ENCODE measurements around the gene UCK2.
A peak's percentile ranks its signal among the peaks of the same experiment; 100 is the strongest.
"Not testable (repeated sequence)": the region's sequence is repeated elsewhere in the genome, so short reads cannot be mapped to it uniquely, and the experiment has no call there.

UCK2 gene

GRCh38 chr1:165827268-165828102, at the start of gene UCK2:
UCK2 (plus strand) TSS chr1:165827614; CDS start chr1:165827834, 220 bp downstream.
- peak; percentile 77 for DNase-seq

- DNase-seq: not testable (repeated sequence)
These were observed 49.2 kb upstream of the UCK2 start for GRCh38 chr1:165778197-165778596.

DNA sequence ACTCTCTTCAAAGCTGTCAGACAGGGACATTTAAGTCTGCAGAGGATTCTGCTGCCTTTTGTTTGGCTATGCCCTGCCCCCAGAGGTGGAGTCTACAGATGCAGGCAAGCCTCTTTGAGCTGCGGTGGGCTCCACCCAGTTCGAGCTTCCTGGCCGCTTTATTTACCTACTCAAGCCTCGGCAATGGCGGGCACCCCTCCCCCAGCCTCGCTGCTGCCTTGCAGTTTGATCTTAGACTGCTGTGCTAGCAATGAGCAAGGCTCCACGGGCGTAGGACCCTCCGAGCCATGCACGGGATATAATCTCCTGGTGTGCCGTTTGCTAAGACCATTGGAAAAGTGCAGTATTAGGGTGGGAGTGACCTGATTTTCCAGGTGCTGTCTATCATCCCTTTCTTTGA, 43.9 kb upstream of the UCK2 start:
- DNase-seq: not testable (repeated sequence)

DNA sequence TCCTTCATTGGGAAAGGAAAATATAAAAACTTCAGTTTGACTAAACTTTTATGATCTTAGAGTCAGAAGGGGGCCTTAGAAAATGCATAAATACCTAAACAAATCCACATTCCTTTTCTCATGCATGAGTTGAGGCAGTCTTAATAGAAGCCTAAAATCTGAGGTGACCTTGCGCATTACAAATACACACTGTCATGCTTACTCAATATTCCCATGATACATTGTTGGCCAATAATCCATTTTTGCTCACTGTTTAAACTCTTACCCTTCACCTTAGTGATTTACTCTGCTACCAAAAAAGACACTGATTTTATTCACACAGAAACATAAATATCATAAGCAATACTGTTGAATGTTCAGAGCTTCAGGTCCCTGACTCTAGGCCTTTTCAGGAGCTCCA, 39.7 kb upstream of the UCK2 start:
- DNase-seq: no peak

GRCh38 chr1:165793951-165794350, 33.5 kb upstream of the UCK2 start:
- no peak for DNase-seq

GRCh38 chr1:165795894-165796293, 31.5 kb upstream of the UCK2 start:
- no peak for DNase-seq

- DNase-seq: no peak
These were observed 28.0 kb upstream of the UCK2 start for GRCh38 chr1:165799387-165799786.

GRCh38 chr1:165804513-165804912, 22.9 kb upstream of the UCK2 start:
- DNase-seq: not testable (repeated sequence)

DNA sequence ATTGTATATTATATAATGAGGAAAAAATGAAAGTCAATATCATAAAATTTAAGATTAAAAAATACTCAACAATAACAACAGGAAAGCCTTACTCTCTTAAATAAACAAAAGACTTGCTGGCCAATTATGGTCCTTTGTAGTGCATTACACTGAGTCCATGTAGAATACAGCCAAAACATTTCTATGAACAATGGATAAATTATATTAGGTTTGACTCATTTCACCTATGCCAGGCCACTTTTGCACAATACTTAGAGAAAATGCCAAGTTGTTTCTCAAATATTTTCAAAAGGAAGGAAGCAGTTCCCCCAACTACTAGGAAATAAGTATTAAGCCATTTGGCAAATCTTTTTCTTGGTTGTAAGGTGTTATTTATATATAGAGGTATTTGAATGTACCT, 19.8 kb upstream of the UCK2 start:
- no peak for DNase-seq

- DNase-seq: no peak
These were observed 11.7 kb upstream of the UCK2 start for GRCh38 chr1:165815725-165816124.

DNA sequence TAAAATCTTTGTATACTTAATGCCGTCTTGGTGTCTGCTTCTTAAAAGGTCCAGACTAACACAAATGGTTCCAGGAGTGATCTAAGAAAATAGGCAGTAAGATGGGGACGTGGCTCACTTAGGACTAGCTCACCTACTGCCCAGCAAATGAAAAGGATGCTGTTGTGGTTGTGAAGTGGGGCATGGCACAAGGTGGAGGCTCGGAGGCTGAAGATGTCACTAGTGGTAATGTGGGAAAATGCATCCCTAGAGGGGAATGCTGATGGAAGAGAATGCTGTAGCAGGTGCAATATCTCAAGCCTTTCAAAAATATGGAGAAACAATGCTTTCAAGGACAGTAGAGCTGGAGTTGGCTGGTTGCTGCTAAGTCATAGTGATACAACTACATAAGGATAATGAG, 11.3 kb upstream of the UCK2 start:
- no peak for DNase-seq

GRCh38 chr1:165816826-165817497, 10.5 kb upstream of the UCK2 start:
- DNase-seq: no peak

DNA sequence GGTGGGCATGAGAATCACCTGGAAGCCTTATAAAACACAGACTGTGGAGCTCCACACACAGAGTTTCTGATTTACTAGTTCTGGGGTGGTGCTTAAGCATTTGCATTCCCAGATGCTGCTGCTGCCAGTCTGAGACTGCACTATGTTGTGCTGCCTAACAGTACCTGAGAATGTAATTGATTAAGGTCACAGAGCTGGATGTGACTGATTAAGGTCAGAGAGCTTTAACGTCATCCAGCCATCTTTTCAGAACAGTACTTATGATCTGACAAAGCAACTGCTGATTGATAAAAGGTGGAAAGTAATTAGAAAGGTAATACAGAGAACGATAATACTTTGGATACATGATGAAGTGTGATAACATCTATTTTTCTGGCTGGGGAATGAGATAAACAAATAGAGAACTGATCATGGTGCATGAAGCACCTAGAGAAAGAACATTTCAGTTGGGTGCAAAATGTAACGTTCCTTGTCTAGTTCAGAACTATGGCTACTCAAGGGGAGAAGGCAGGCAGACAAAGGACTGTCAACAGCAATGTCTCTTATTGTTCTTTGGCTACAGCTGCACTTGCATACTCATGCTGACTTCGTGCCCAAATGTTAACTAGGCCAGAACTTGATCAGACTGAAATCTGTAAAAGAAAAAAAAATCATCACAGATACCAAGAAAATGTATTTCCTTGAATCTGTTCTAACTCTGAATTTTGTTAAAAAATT, 3.7 kb upstream of the UCK2 start:
- no peak for DNase-seq

- DNase-seq: peak; percentile 24
These were observed 3.2 kb upstream of the UCK2 start for GRCh38 chr1:165824269-165824643.

GRCh38 chr1:165826565-165827267, 698 bp upstream of the UCK2 start:
- no peak for DNase-seq

DNA sequence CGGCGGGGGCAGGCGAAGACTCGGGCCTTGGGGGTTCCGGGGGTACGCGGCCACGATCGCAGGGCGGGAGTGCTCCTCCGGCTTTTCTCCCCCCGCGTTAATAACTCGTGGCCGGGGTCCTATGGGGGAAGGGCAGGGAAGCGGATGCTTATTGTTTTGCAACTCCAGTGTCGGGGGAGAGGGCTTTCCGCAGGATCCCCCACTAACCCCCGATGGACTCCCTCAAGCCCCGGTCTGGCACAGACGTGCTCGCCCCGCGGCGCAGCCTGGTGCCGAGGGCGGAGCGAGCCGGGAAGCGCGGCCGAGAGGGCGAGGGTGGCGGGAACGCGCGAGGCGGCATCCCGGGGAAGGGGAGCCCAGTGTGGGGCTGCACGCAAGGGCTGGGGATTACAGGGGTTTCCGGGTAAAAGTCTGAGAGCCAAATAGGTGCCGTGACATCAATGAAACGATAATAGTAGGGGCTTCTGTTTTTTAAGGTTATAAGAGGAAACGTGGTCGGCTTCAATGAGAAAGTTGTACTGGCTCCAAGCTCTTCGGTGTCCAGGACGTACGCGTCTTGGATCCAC, 772 bp downstream of the UCK2 start:
- no peak for DNase-seq

DNA sequence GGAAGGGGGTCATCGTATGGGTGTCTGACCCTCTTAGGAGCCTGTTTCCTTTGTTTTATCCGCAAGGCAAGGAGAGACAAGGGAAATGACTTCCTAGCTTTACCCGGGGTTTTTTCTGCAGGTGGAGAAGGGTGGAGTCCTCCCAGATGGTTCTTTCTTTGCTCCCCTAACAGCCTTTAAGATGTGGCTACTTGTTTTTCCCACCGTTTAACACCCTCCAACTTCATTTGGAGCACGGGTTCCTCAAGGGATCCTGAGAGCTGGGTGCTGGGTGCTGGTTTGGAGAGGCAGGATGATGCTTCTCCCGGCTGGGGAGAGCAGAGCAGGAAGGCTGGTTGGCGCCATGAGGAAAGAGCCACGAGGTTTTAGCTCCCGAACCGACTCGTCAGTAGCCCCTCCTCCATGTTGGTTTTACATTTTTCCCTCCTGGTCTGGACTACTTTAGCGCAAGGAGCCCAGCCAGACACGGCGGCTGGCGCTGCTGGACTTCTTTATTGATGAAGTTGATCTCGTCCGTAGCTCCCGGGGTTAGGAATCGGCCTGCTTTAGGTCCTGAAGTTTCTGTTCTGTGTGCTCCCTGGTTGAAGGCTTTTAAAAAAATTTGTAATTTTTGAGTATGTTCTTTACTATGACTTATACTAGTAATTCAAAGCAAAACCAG, 1.4 kb downstream of the UCK2 start:
- DNase-seq: peak; percentile 82

- no peak for DNase-seq
These were observed 2.5 kb downstream of the UCK2 start for GRCh38 chr1:165829888-165830287.

GRCh38 chr1:165831146-165831545, 3.7 kb downstream of the UCK2 start:
- no peak for DNase-seq

- DNase-seq: no peak
These were observed 5.5 kb downstream of the UCK2 start for GRCh38 chr1:165832902-165833301.

DNA sequence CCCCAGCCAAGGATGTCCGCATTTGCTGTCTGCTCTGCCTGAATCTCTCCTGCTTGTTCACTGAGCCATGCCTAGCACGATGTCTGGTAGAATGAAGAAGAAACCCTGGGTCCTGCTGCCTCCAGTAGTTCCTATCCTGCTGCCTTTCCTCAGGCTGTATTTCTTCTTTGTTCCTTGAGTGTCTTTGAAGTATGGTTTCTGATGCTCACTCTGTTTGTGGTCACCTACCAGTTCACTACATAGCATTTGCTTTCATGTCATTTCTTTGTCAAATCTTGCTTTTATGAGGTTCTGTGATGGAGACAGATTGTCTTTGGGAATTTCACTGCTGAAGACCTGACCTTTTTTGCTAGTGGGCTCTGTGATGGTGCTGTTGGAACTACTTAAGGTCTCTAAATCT, 5.9 kb downstream of the UCK2 start:
- no peak for DNase-seq

- no peak for DNase-seq
These were observed 6.8 kb downstream of the UCK2 start for GRCh38 chr1:165834229-165834628.

Measured in NCI-H510A treated with DMSO at 0.1 percent for 48 hours (cell line).